WERI-Rb-1 (cell line): Measurements from ENCODE around the gene TSFM.

Experiments
- DNase-seq: peaks from one replicate; pipeline ENCODE4 v3.0.0-alpha.2; 2020
- H3K27ac ChIP-seq: fragments of 250-450 bp; sonication (Bioruptor Pico); 2 replicates; pipeline ENCODE4 v1.5.1; 2020; ENCODE audit warnings: mild to moderate bottlenecking, moderate library complexity
- H3K27me3 ChIP-seq: fragments of 250-450 bp; sonication (Bioruptor Pico); 2 replicates; pipeline ENCODE4 v1.5.1; 2021; ENCODE audit warnings: mild to moderate bottlenecking, low read depth, moderate library complexity; ENCODE audit not compliant: insufficient read depth, severe bottlenecking
- H3K36me3 ChIP-seq: fragments of 250-450 bp; sonication (Bioruptor Pico); 2 replicates; pipeline ENCODE4 v1.5.1; 2020; ENCODE audit warnings: mild to moderate bottlenecking, moderate library complexity
- H3K4me3 ChIP-seq: 2 replicates; pipeline ENCODE4 v1.5.1; 2011; ENCODE audit warnings: low read depth, mild to moderate bottlenecking, control low read depth, low read length
- H3K9me3 ChIP-seq: fragments of 250-450 bp; sonication (Bioruptor Pico); 2 replicates; pipeline ENCODE4 v1.5.1; 2021; ENCODE audit warnings: mild to moderate bottlenecking, moderate library complexity; ENCODE audit not compliant: severe bottlenecking
- CTCF ChIP-seq: IDR thresholded peaks from 2 replicates; pipeline ENCODE4 v1.5.1; 2011; ENCODE audit warnings: low read depth, mild to moderate bottlenecking, control low read depth, inconsistent platforms, low read length

The TSFM gene

GRCh38 chr12:57821474-57822214, 39.1 kb downstream of the TSFM start:
- H3K9me3 ChIP-seq = no peaks in the 10 kb centered on the region
- peaks cover 45% of the 10 kb centered on the region for H3K36me3 ChIP-seq
- no peak for DNase-seq
- TF ChIP-seq CTCF = no peak
- no peak overlapping the region for H3K4me3 ChIP-seq
- H3K27ac ChIP-seq = no peak overlapping the region
- no peaks in the 10 kb centered on the region for H3K27me3 ChIP-seq

- peak overlapping the region; percentile 58 for H3K27ac ChIP-seq
- TF ChIP-seq CTCF = no peak
- peak; percentile 54 for DNase-seq
- H3K27me3 ChIP-seq = no peaks in the 10 kb centered on the region
- peaks cover 54% of the 10 kb centered on the region for H3K36me3 ChIP-seq
- H3K4me3 ChIP-seq = no peak overlapping the region
- H3K9me3 ChIP-seq = no peaks in the 10 kb centered on the region
Observed at GRCh38 chr12:57822392-57823130, 40.0 kb downstream of the TSFM start.

- TF ChIP-seq CTCF = no peak
- Histone ChIP-seq H3K9me3 (no peaks in the 10 kb centered on the region), H3K27ac (peak overlapping the region; percentile 58), H3K4me3 (no peak overlapping the region), H3K27me3 (no peaks in the 10 kb centered on the region), H3K36me3 (peaks cover 60% of the 10 kb centered on the region)
- no peak for DNase-seq
Observed at GRCh38 chr12:57823131-57823907, 40.7 kb downstream of the TSFM start.

- DNase-seq = no peak
- H3K9me3 ChIP-seq = no peaks in the 10 kb centered on the region
- peaks cover 68% of the 10 kb centered on the region for H3K36me3 ChIP-seq
- no peak overlapping the region for H3K27ac ChIP-seq
- H3K27me3 ChIP-seq = no peaks in the 10 kb centered on the region
- no peak for TF ChIP-seq CTCF
- no peak overlapping the region for H3K4me3 ChIP-seq
Observed at GRCh38 chr12:57823908-57824640, 41.5 kb downstream of the TSFM start.

GRCh38 chr12:57825451-57825850, 42.9 kb downstream of the TSFM start:
- H3K4me3 ChIP-seq = no peak overlapping the region
- peaks cover 69% of the 10 kb centered on the region for H3K36me3 ChIP-seq
- no peak overlapping the region for H3K27ac ChIP-seq
- no peak for DNase-seq
- no peak for TF ChIP-seq CTCF
- no peaks in the 10 kb centered on the region for H3K27me3 ChIP-seq
- no peaks in the 10 kb centered on the region for H3K9me3 ChIP-seq
